Trophoblast cell (in vitro differentiated cells and primary cell): ENCODE results near the gene SF3B3.

Experiments used
- DNase-seq, 2 donors: peaks; one replicate each; pipeline ENCODE4 v3.0.0-alpha.2; 2016
- H2AFZ ChIP-seq: 2 replicates; pipeline ENCODE4 v1.6.1; 2013; ENCODE audit warnings: low read length, moderate library complexity, mild to moderate bottlenecking; ENCODE audit not compliant: insufficient read depth, poor library complexity
- H2AK5ac ChIP-seq: 2 replicates; pipeline ENCODE4 v1.6.1; 2013; ENCODE audit warnings: mild to moderate bottlenecking, low read length
- H2BK120ac ChIP-seq: 2 replicates; pipeline ENCODE4 v1.6.1; 2013; ENCODE audit warnings: low read length, mild to moderate bottlenecking, moderate library complexity; ENCODE audit not compliant: insufficient read depth, poor library complexity
- H2BK12ac ChIP-seq: 2 replicates; pipeline ENCODE4 v1.6.1; 2013; ENCODE audit warnings: mild to moderate bottlenecking, low read length, moderate library complexity
- H2BK5ac ChIP-seq: 2 replicates; pipeline ENCODE4 v1.6.1; 2013; ENCODE audit warnings: low read length, low read depth, moderate library complexity, mild to moderate bottlenecking; ENCODE audit not compliant: poor library complexity
- H3K14ac ChIP-seq: 2 replicates; pipeline ENCODE4 v1.6.1; 2013; ENCODE audit warnings: mild to moderate bottlenecking, low read length
- H3K18ac ChIP-seq: 2 replicates; pipeline ENCODE4 v1.6.1; 2013; ENCODE audit warnings: mild to moderate bottlenecking, low read length
- H3K23ac ChIP-seq: 2 replicates; pipeline ENCODE4 v1.6.1; 2013; ENCODE audit warnings: low read length
- H3K27ac ChIP-seq: 2 replicates; pipeline ENCODE4 v1.5.1; 2013; ENCODE audit warnings: low read depth, mild to moderate bottlenecking, inconsistent platforms, low read length, moderate library complexity
- H3K27me3 ChIP-seq: 2 replicates; pipeline ENCODE4 v1.6.1; 2013; ENCODE audit warnings: inconsistent platforms, mild to moderate bottlenecking, low read length, moderate library complexity; ENCODE audit not compliant: insufficient read depth
- H3K36me3 ChIP-seq, 2 experiments: 1 replicate in 1 of 2; 2 replicates in 1 of 2; pipeline ENCODE4 v1.6.1; 2013; ENCODE audit warnings: low read length in 2 of 2, mild to moderate bottlenecking in 2 of 2, moderate library complexity in 1 of 2; ENCODE audit not compliant: insufficient read depth in 2 of 2, control insufficient read depth in 1 of 2
- H3K4ac ChIP-seq: 2 replicates; pipeline ENCODE4 v1.6.1; 2013; ENCODE audit warnings: low read depth, mild to moderate bottlenecking, low read length, moderate library complexity
- H3K4me1 ChIP-seq, 2 experiments: 1 replicate in 1 of 2; 2 replicates in 1 of 2; pipeline ENCODE4 v1.6.1; 2013; ENCODE audit warnings: low read length in 2 of 2, mild to moderate bottlenecking in 2 of 2, moderate library complexity in 1 of 2; ENCODE audit not compliant: insufficient read depth in 2 of 2, control insufficient read depth in 1 of 2
- H3K4me2 ChIP-seq: 2 replicates; pipeline ENCODE4 v1.6.1; 2013; ENCODE audit warnings: inconsistent platforms, mild to moderate bottlenecking, low read length, moderate library complexity
- H3K4me3 ChIP-seq: 2 replicates; pipeline ENCODE4 v1.5.1; 2013; ENCODE audit warnings: mild to moderate bottlenecking, low read depth, low read length, inconsistent platforms
- H3K79me1 ChIP-seq: one replicate; pipeline ENCODE4 v1.6.1; 2013; ENCODE audit warnings: low read length
- H3K79me2 ChIP-seq: 2 replicates; pipeline ENCODE4 v1.6.1; 2013; ENCODE audit warnings: low read length, mild to moderate bottlenecking; ENCODE audit not compliant: control insufficient read depth, insufficient read depth, poor library complexity
- H3K9ac ChIP-seq: 2 replicates; pipeline ENCODE4 v1.6.1; 2013; ENCODE audit warnings: mild to moderate bottlenecking, low read length
- H3K9me3 ChIP-seq: 2 replicates; pipeline ENCODE4 v1.6.1; 2013; ENCODE audit warnings: low read depth, mild to moderate bottlenecking, control low read depth, inconsistent platforms, low read length; ENCODE audit not compliant: insufficient read depth
- H4K12ac ChIP-seq: 2 replicates; pipeline ENCODE4 v1.6.1; 2013; ENCODE audit warnings: low read depth, mild to moderate bottlenecking, low read length, moderate library complexity
- H4K8ac ChIP-seq: 2 replicates; pipeline ENCODE4 v1.6.1; 2013; ENCODE audit warnings: low read depth, mild to moderate bottlenecking, low read length, moderate library complexity
- H4K91ac ChIP-seq: one replicate; pipeline ENCODE4 v1.6.1; 2013; ENCODE audit warnings: low read depth, mild to moderate bottlenecking, low read length, moderate library complexity
- whole genome bisulfite sequencing: extraction: QIAGEN DNeasy Blood & Tissue Kit; methylation state at CpG from one replicate; pipeline ENCODE4 v1.1.7; 2013; ENCODE audit warnings: missing lambda C conversion rate; ENCODE audit not compliant: insufficient read length, insufficient coverage; ENCODE audit errors: extremely low coverage; 5-methylcytosine and 5-hydroxymethylcytosine counted together

SF3B3 gene

GRCh38 chr16:70611785-70612303 is 88.2 kb downstream of the SF3B3 start:
- H3K36me3 ChIP-seq, result no peaks in the 10 kb centered on the region
- no peak overlapping the region for H4K91ac ChIP-seq
- H3K14ac ChIP-seq, result no peak overlapping the region
- H3K79me2 ChIP-seq, result no peaks in the 10 kb centered on the region
- no peaks in the 10 kb centered on the region for H3K9me3 ChIP-seq
- no peak overlapping the region for H3K4me3 ChIP-seq
- no peak overlapping the region for H3K23ac ChIP-seq
- no peak overlapping the region for H2BK12ac ChIP-seq
- no peak overlapping the region for H2AFZ ChIP-seq
- no peak overlapping the region for H3K27ac ChIP-seq
- WGBS, result no CpG with 5 or more reads among the region's 4 CpGs
- no peak overlapping the region for H3K4me2 ChIP-seq
- H4K12ac ChIP-seq, result no peak overlapping the region
- H3K27me3 ChIP-seq, result no peaks in the 10 kb centered on the region
- H3K4me1 ChIP-seq, result no peaks in the 10 kb centered on the region
- no peak overlapping the region for H2AK5ac ChIP-seq
- H4K8ac ChIP-seq, result no peak overlapping the region
- no peak for DNase-seq
- H3K9ac ChIP-seq, result no peak overlapping the region
- H3K4ac ChIP-seq, result no peak overlapping the region
- no peak overlapping the region for H2BK5ac ChIP-seq
- no peak overlapping the region for H3K18ac ChIP-seq
- no peaks in the 10 kb centered on the region for H3K79me1 ChIP-seq
- H2BK120ac ChIP-seq, result no peak overlapping the region

- Histone ChIP-seq H4K12ac (no peak overlapping the region), H3K27ac (no peak overlapping the region), H3K79me2 (no peaks in the 10 kb centered on the region), H3K9ac (no peak overlapping the region), H2AFZ (no peak overlapping the region), H3K4me3 (no peak overlapping the region), H2BK12ac (no peak overlapping the region), H3K27me3 (no peaks in the 10 kb centered on the region), H2AK5ac (no peak overlapping the region), H3K4ac (no peak overlapping the region), H2BK5ac (no peak overlapping the region), H3K4me2 (no peak overlapping the region), H2BK120ac (no peak overlapping the region), H4K91ac (no peak overlapping the region), H3K79me1 (no peaks in the 10 kb centered on the region), H3K14ac (no peak overlapping the region), H3K4me1 (no peaks in the 10 kb centered on the region), H3K36me3 (no peaks in the 10 kb centered on the region), H4K8ac (no peak overlapping the region), H3K18ac (no peak overlapping the region), H3K9me3 (no peaks in the 10 kb centered on the region), H3K23ac (no peak overlapping the region)
- no CpG with 5 or more reads among the region's 8 CpGs for WGBS
- DNase-seq, result no peak
Observed at GRCh38 chr16:70612931-70613330, 89.3 kb downstream of the SF3B3 start.

- no CpG with 5 or more reads among the region's 5 CpGs for WGBS
- Histone ChIP-seq H3K9me3 (no peaks in the 10 kb centered on the region), H2AK5ac (no peak overlapping the region), H3K4me3 (no peak overlapping the region), H3K79me2 (no peaks in the 10 kb centered on the region), H3K4ac (no peak overlapping the region), H2BK120ac (no peak overlapping the region), H4K12ac (no peak overlapping the region), H3K23ac (no peak overlapping the region), H2BK5ac (no peak overlapping the region), H3K4me1 (no peaks in the 10 kb centered on the region), H3K14ac (no peak overlapping the region), H4K8ac (no peak overlapping the region), H3K9ac (no peak overlapping the region), H3K27me3 (no peaks in the 10 kb centered on the region), H2BK12ac (no peak overlapping the region), H3K27ac (no peak overlapping the region), H2AFZ (no peak overlapping the region), H3K36me3 (no peaks in the 10 kb centered on the region), H3K4me2 (no peak overlapping the region), H3K79me1 (no peaks in the 10 kb centered on the region), H3K18ac (no peak overlapping the region), H4K91ac (no peak overlapping the region)
- DNase-seq, result no peak
Observed at GRCh38 chr16:70614208-70614951, 90.8 kb downstream of the SF3B3 start.

- no peaks in the 10 kb centered on the region for H3K4me1 ChIP-seq
- WGBS, result no CpG with 5 or more reads among the region's 5 CpGs
- no peak overlapping the region for H3K14ac ChIP-seq
- no peak overlapping the region for H3K23ac ChIP-seq
- no peak overlapping the region for H3K27ac ChIP-seq
- no peaks in the 10 kb centered on the region for H3K79me1 ChIP-seq
- no peaks in the 10 kb centered on the region for H3K9me3 ChIP-seq
- no peak overlapping the region for H2AFZ ChIP-seq
- H3K9ac ChIP-seq, result no peak overlapping the region
- H3K4me3 ChIP-seq, result no peak overlapping the region
- H2BK5ac ChIP-seq, result no peak overlapping the region
- no peak overlapping the region for H3K4ac ChIP-seq
- no peak overlapping the region for H2BK12ac ChIP-seq
- H4K8ac ChIP-seq, result no peak overlapping the region
- H3K18ac ChIP-seq, result no peak overlapping the region
- H4K91ac ChIP-seq, result no peak overlapping the region
- no peak overlapping the region for H2BK120ac ChIP-seq
- H3K36me3 ChIP-seq, result no peaks in the 10 kb centered on the region
- H3K79me2 ChIP-seq, result no peaks in the 10 kb centered on the region
- H3K4me2 ChIP-seq, result no peak overlapping the region
- no peak for DNase-seq
- no peaks in the 10 kb centered on the region for H3K27me3 ChIP-seq
- H2AK5ac ChIP-seq, result no peak overlapping the region
- H4K12ac ChIP-seq, result no peak overlapping the region
Observed at GRCh38 chr16:70615945-70616344, 92.3 kb downstream of the SF3B3 start.
